GM21825 (cell line): Measurements from ENCODE around the gene SLC2A9.

ENCODE experiments used
- ATAC-seq: cut with Tn5 transposase; IDR thresholded peaks from one replicate; pipeline ENCODE4 v1.9.1; 2021; ENCODE audit warnings: mild to moderate bottlenecking, moderate library complexity; ENCODE audit not compliant: unreplicated experiment

The SLC2A9 gene

DNA sequence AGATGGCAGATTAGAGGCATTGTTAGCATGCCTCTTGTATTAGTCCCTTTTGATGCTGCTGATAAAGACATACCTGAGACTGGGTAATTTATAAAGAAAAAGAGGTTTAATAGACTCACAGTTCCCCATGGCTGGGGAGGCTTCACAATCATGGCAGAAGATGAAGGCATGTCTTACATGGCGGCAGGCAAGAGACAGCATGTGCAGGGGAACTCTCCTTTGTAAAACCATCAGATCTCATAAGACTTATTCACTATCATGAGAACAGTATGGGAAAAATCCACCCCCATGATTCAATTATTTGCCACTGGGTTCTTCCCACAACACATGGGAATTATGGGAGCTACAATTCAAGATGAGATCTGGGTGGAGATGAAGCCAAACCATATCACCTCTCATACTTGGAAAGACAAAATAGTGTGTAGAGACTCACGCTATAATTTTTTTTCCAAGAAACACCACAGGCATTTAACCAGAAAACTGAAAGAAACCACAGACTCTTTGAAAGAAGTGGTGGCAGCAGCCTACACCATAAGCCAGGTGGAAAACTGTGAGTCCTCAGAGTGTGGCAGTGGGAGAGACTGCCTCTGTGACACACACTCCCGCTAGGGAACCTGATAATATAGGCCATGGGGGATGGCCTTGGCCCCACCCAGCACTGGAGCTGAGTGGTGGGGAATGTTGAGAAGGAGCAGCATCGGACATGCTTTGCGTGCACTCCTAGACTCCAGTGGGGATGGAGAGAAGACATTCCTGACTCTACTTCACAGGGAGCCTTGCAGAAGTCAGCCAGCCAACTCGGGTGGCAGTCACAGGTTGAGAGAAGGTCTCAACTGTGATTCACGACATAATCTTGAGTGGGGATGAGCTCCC is 51.5 kb downstream of the SLC2A9 start:
- peak; percentile 17 for ATAC-seq

DNA sequence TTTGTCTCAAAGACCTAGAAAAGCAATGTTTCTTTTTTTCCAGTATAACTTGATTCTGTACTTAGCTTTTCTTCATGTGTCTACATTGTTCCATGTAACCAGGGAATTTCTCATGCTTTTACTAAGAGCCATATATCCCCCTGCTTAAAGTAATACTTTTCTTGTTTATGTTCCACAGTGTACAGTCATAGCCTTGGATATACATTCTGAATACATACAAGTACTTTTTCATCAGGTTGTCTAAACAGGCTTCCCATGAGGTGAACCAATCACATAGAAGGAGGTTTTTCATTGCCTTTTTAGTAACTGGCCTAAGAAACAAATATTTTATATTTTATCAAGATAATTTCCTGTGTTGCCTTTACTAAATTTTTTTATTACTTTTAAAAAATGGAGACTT is 52.8 kb downstream of the SLC2A9 start:
- no peak for ATAC-seq

- no peak for ATAC-seq
Observed at GRCh38 chr4:9964879-9965278, 56.4 kb downstream of the SLC2A9 start.

DNA sequence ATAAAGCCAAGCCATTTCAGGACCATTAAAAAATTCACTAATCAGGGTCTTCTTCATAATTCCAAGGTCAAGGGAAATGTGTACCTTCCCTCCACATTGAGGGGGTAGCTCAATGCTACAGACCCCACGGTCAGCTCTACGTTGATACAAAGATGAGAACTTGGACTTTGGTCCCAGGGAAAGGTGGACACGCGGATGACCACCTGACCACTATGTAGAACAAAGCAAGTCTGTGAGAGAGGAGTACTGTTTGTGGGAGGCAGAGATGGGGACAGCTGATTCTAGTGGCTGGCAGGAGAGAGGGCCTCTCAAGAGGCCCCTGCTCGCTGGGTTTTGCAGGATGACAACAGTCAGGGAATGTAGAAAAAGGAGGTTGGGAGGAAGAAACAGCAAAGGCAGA is 58.0 kb downstream of the SLC2A9 start:
- ATAC-seq, result no peak

DNA sequence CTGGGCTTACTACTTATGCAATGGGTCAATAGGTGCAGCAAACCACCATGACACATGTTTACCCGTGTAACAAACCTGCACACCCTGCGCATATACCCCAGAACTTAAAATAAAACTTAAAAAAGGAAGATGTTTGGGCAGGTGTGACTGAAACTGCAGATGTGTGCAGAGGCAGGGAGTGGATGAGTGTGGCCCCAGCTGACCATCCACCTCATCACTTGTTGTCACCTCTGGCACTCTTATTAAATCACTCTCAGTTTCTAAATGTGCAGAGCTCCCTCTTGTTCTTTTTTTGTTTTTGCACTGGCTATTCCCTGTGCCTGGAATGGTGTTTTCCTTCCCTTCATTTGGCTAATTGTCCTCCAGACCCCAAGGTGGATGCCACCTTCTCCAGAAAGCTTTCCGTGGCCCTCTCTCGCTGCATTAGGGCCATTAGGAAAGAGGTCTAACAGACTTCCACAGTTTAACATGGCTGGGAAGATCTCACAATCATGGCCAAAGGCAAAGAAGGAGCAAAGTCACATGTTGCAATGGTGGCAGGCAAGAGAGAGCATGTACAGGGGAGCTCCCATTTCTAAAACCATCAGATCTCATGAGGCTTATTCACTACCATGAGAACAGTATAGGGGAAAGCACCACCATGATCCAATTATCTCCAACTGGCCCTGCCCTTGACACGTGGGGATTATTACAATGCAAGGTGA is 58.5 kb downstream of the SLC2A9 start:
- no peak for ATAC-seq

DNA sequence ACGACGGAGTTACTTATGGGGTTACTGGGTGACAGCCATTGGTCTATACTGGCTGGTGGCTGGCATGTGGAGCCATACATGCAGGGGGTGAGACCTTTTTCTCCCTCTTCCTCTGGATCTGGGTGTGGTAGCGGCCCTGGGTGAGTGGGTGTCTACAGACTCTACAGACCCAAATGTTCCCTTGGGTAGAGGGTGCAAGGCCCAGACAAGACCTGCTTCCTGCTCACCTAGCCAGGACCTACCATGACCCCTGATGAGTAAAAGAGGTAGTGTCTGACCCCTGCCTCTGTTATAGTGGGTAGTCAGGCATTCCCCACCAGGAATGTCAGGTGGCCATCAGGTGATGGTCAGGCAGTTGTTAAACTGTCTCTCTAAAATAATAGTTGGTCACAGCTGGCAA is 66.8 kb downstream of the SLC2A9 start:
- no peak for ATAC-seq

GRCh38 chr4:9953089-9953488 is 68.2 kb downstream of the SLC2A9 start:
- no peak for ATAC-seq

DNA sequence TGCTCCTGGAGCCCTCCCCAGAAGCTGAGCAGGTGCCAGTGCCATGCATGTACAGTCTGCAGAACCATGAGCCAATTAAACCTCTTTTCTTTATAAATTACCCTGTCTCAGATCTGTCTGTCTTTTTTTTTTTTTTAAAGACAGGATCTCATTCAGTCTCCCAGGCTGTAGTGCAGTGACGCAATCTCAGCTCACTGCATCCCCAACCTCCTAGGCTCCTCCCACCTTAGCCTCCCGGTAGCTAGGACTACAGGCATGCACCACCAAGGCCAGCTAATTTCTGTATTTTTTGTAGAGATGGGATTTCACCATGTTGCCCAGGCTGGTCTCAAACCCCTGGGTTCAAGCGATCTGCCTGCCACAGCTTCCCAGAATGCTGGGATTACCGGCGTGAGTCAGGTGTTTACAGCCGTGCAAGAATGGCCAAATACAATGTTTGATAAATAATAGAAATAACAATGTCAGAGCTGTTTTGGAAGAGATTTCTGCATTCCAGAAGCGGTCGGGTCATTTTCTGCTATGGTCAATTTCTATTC is 68.8 kb downstream of the SLC2A9 start:
- ATAC-seq, result no peak

DNA sequence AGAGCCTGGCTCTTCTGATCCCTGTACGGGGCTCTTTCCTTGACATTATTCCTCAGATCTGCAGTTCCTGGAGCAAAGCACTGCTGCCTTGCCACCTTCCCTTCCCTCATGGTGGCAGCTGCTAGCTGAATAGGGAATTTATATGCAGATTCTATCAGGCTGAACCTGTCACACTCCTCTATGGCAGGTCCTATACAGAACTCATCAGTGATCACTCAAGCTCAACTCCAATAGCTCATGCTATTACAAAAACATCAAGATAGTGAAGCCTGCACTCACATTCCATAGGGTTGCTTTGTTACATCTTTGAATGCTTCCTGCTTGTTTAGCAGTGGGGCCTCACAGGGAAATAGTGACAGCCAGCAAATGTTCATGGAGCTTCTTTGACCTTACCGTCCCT is 71.7 kb downstream of the SLC2A9 start:
- no peak for ATAC-seq

GRCh38 chr4:9947168-9948062 is 73.9 kb downstream of the SLC2A9 start:
- ATAC-seq, result no peak

DNA sequence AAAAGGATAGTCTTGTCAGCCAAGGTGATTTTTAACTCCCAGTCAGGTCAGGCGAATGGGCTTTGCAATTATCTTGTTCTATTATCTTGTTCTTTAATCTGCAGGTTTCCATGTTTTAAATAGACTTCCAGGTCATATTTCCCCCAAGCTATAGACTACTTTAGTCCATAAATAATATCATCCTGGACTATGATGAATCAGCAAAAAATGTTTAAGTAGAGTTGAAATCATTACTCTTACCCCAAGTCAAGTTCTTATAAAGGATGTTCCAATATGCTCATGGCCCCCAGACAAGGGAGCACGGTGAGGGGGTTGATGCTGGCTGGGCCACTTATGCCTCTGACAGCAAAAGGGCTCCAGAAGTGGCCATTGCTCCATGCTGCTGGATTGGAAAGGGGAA is 75.1 kb downstream of the SLC2A9 start:
- no peak for ATAC-seq

DNA sequence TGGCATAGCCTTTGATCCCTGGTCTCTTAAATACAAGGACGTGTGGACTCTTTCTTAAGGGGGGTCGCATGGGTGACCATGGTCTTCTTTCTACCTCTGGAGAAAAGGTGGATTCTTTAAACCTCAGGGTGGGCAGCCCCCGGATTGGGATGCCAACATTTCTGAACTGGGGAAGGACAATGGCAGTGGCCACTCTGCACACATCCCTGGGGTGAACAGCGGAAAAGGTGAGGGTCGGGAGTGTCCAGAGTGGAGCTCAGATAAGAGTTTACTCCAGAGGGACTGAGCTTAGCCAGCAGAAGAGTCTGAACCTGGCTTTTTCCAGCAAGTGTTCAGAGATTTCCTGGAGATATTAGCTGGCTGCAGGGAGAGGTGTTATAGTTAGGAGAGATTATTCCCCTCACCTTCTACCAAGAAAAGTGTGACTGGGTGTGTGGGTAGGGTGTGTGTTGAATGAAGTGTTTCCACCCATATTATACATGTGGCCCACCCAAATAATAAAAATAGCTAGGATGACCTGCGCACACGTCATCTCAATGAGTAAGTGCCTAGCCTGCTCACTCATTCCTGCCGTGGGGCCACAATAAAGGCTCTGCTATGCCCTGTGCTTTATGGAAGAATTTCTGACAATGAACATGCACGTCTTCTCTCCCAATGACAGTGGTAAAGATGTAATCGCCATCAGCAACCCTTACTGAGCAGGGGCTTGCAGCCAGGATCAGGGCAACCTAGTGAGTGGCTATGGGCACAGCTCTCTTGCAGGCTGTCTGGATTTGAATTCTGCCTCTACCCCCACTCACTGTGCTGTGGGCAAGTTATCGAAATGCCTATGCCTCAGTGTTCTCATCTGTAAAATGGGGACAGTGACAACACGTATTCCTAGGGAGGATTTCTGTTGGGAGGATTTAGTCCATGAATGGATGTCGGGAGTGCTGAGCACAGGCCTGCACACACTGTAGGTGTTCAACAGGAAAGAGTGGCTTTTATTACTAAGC is 76.6 kb downstream of the SLC2A9 start:
- ATAC-seq, result no peak

- no peak for ATAC-seq
Observed at GRCh38 chr4:9943761-9944160, 77.5 kb downstream of the SLC2A9 start.

DNA sequence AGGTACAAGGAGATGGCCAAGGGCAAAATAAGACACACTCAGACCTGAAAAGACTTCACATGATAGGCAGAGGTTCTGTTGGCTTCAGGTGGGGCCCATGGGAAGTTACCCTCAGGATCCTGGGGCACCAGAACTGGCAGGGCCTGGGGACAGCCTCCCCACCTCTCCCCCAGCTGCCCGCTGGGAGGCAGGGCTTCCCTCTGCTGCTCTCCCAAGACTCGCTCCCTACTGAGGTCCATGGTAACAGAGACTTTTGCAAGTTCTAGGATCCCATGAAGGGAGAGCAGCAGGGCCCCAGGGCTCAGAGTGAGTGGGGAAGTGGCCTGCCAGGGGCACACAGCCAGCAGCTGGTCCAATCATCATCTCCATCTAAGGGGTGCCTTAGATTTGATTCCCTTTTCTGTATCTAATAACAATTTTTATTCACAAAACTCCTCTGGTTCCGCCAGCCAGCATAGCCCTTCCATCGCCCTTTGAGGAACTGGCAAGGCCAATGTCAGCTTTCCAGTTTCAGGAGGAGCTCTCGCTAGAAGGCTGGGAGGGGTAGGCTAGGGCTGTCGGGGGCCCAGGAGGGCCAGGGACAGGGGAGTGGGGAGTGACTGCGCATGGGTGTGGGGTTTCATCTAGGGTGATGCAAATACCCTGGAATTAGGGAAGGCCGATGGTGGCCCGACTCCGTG is 78.2 kb downstream of the SLC2A9 start:
- no peak for ATAC-seq

DNA sequence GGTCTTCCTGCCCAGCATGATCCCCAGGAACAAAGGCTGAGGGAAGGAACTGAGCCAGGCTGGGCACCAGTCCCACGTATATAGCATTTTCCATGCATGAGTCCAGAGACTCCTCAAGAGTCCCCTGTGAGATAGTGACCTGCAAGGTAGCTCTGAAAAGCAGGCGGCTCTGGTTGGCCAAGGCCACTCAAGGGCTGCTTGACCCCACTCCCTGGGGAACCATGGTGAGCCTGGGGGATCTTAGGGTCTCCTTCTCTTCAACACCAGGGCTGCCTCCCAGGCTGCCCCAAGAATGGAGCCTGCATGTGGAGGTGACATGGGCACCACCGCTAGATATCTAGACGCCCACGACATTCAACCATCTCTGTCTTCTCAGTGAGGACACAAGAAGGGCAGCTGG is 79.2 kb downstream of the SLC2A9 start:
- ATAC-seq, result no peak

DNA sequence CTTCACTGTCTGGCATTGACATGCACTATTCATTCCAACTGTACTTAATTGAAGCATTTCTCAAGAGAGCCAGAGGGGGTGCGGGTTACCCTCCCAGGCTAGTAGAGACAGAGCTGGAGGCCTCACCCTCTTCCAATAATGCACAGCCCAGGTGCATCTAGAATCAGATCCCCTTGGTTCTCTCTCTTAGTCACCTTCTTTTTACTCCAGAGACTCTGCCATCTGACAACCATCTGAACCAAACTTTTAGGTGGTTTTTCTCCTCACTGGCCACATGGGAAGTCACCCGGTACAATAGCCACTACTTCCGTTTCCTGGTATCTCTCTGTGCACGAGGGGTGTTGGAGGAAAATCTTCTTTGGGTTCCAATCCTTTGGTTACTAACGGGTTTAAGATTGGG is 81.3 kb downstream of the SLC2A9 start:
- no peak for ATAC-seq

- no peak for ATAC-seq
Observed at GRCh38 chr4:9938933-9939332, 82.4 kb downstream of the SLC2A9 start.

DNA sequence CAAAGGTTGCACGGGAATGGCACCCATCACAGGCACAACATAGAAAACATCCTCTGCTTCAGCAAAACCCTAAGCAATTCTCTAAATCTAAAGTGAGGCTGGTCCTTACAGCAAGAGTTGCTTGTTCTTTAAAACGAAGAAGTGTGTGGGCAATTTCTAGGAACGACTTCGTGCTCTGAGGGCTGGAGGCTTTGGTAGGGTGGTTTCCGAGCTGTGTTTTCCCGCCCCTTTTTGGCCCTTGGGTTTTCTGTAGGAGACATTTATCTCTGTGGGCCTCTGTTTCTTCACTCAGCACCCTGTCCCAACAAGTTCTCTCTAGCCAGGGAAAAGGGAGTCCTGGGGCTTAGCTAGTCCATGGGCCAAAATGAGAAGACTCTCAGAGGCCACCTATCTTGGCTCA is 84.2 kb downstream of the SLC2A9 start:
- ATAC-seq, result no peak

- no peak for ATAC-seq
Observed at GRCh38 chr4:9936129-9936644, 85.1 kb downstream of the SLC2A9 start.
